Activated CD4-positive, alpha-beta T cell treated with anti-CD3 and anti-CD28 coated beads, Interleukin-2, amount 50 U/mL, for 16 hours (primary cell): ENCODE results near the gene AMOT.

Experiments used
- DNase-seq: peaks from one replicate; pipeline ENCODE4 v3.0.0-alpha.2; 2020

AMOT gene

DNA sequence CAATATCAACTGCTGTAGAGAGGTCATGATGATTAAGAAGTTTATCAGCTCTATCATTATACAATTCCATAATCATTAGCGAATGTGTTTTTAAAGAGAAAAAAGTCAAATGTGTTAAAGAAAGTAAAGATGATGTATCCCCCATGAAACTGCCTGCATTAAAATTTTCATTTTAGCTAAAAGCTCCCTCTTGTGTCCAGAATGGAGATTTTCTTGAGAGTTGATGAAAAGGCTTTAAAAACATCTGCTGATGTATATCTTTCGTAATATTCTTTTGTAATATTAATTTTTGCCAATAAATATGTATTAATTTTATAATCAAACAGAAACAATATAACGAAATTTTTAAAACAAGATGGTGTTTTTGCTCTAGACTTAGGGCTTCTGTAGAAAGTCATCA lies 108.8 kb downstream of the AMOT start:
- DNase-seq = no peak
